HepG2 (cell line): ENCODE data around the gene EMILIN1. TPM values are rescaled to one million over a fixed set of nuclear protein-coding genes. Genes with fewer than 3 reads are reported as not detected.

ENCODE experiments used
- ARID4A ChIP-seq: sonication (generic); formaldehyde crosslinking; IDR thresholded peaks from 2 replicates; pipeline ENCODE4 v1.5.0; 2020; ENCODE audit warnings: mild to moderate bottlenecking, missing genetic modification reagents, borderline replicate concordance
- CHCHD3 ChIP-seq: sonication (generic); formaldehyde crosslinking; IDR thresholded peaks from 2 replicates; pipeline ENCODE4 v1.8.0; 2022; ENCODE audit warnings: mild to moderate bottlenecking, missing genetic modification reagents, moderate library complexity
- HOXD1 ChIP-seq: sonication (generic); formaldehyde crosslinking; IDR thresholded peaks from 2 replicates; pipeline ENCODE4 v1.5.0; 2020; ENCODE audit warnings: missing genetic modification reagents
- JUNB ChIP-seq: sonication (generic); formaldehyde crosslinking; IDR thresholded peaks from 2 replicates; pipeline ENCODE4 v1.8.0; 2022; ENCODE audit warnings: missing genetic modification reagents, mild to moderate bottlenecking, borderline replicate concordance
- JUND ChIP-seq: sonication (generic); formaldehyde crosslinking; IDR thresholded peaks from 2 replicates; pipeline ENCODE4 v1.8.0; 2022; ENCODE audit warnings: mild to moderate bottlenecking, missing genetic modification reagents
- KAT7 ChIP-seq: IDR thresholded peaks from 2 replicates; pipeline ENCODE4 v1.6.1; 2018; ENCODE audit warnings: borderline replicate concordance, missing compliant biosample characterization
- POLR2G ChIP-seq: fragments of 200-400 bp; formaldehyde crosslinking; IDR thresholded peaks from 2 replicates; pipeline ENCODE4 v1.6.1; 2018; ENCODE audit warnings: mild to moderate bottlenecking, low read depth, low read length, moderate library complexity
- STAG1 ChIP-seq: sonication (generic); formaldehyde crosslinking; IDR thresholded peaks from 2 replicates; pipeline ENCODE4 v1.4.0; 2020; ENCODE audit warnings: missing genetic modification reagents
- TAF15 ChIP-seq: fragments of 200-400 bp; formaldehyde crosslinking; IDR thresholded peaks from one replicate; pipeline ENCODE4 v1.6.1; 2018; ENCODE audit warnings: mild to moderate bottlenecking, low read depth, low read length; ENCODE audit not compliant: poor library complexity, severe bottlenecking
- THAP8 ChIP-seq: sonication (generic); formaldehyde crosslinking; IDR thresholded peaks from 2 replicates; pipeline ENCODE4 v1.5.1; 2020; ENCODE audit warnings: missing genetic modification reagents, mild to moderate bottlenecking, borderline replicate concordance
- ZBTB38 ChIP-seq: sonication (generic); formaldehyde crosslinking; IDR thresholded peaks from 2 replicates; pipeline ENCODE4 v1.5.1; 2020; ENCODE audit warnings: mild to moderate bottlenecking, missing genetic modification reagents
- ZNF329 ChIP-seq: sonication (generic); formaldehyde crosslinking; IDR thresholded peaks from 2 replicates; pipeline ENCODE4 v1.9.0; 2021; ENCODE audit warnings: low read depth, mild to moderate bottlenecking, missing genetic modification reagents
- ZNF572 ChIP-seq: sonication (generic); formaldehyde crosslinking; IDR thresholded peaks from 2 replicates; pipeline ENCODE4 v1.5.1; 2020; ENCODE audit warnings: mild to moderate bottlenecking, missing genetic modification reagents
- ZNF766 ChIP-seq: sonication (generic); formaldehyde crosslinking; IDR thresholded peaks from 2 replicates; pipeline ENCODE4 v1.5.0; 2020; ENCODE audit warnings: missing genetic modification reagents, borderline replicate concordance
- polyA plus RNA-seq, 8 experiments: library from polyadenylated mRNA; depleted of rRNA in 3 of 8; stranded (reverse) in 7 of 8; unstranded in 1 of 8; fragments of >200 nt; fragmentation: Illumina TruSeq in 4 of 8; extraction: Trizol in 4 of 8; gene quantifications; 2 replicates each; pipeline versions ENCODE4 v1.2.1 to v1.2.3, GENCODE V29; 2011 to 2016; ENCODE audit warnings: low read depth in 4 of 8, missing spikeins in 1 of 8, mixed read lengths in 1 of 8; ENCODE audit not compliant: insufficient read depth in 1 of 8
- total RNA-seq, 5 experiments: library from RNA; depleted of rRNA; stranded (reverse); fragments of >200 nt; fragmentation: Illumina TruSeq; extraction: Trizol; gene quantifications; 2 replicates each; pipeline ENCODE4 v1.2.3, GENCODE V29; 2016; ENCODE audit warnings: low read depth in 1 of 5

The EMILIN1 gene
- total and polyA plus RNA-seq, 2 of the 13 experiments (the other 11 are each of a cell fraction or from before 2014, with no cell fraction given): 8.1 to 9.7 TPM

GRCh38 chr2:27091746-27092695, 13.6 kb downstream of the EMILIN1 start (continued):
- peak; percentile 10; the same call in 1 of the 2 replicates for TF ChIP-seq ARID4A
- TF ChIP-seq THAP8: peak; percentile 71; the same call in 1 of the 2 replicates
- TF ChIP-seq HOXD1: 0 out of 2 replicates have a peak, but pooled peaks have one; percentile 6
- 0 out of 2 replicates have a peak, but pooled peaks have one; percentile 19 for TF ChIP-seq STAG1
- TF ChIP-seq ZBTB38 (CRISPR knock-in tag): peak; percentile 87
- TF ChIP-seq TAF15: no peak
- 0 out of 2 replicates have a peak, but pooled peaks have one; percentile 6 for TF ChIP-seq ZNF329 (CRISPR knock-in tag)
- no peak for TF ChIP-seq ZNF766
- TF ChIP-seq JUNB: no peak
- peak; percentile 36; the same call in 1 of the 2 replicates for TF ChIP-seq JUND (CRISPR knock-in tag)
- 0 out of 2 replicates have a peak, but pooled peaks have one; percentile 72 for TF ChIP-seq ZNF572 (CRISPR knock-in tag)
- no peak for TF ChIP-seq POLR2G
- 0 out of 2 replicates have a peak, but pooled peaks have one; percentile 6 for TF ChIP-seq KAT7 (CRISPR knock-in tag)
- TF ChIP-seq CHCHD3 (CRISPR knock-in tag): peak; percentile 76
